NB4 (cell line): ENCODE data around the gene GALNT17.

Experiments used
- POLR2A ChIP-seq: IDR thresholded peaks from 2 replicates; pipeline ENCODE4 v1.6.1; 2011; ENCODE audit warnings: mild to moderate bottlenecking; ENCODE audit not compliant: insufficient read length; ENCODE audit errors: extremely low read depth
- TF ChIP-seq, protein P1 (sequence below): IDR thresholded peaks from one replicate; pipeline ENCODE4 v1.5.1; 2012; ENCODE audit warnings: low read depth, low read length
- TF ChIP-seq, protein P2 (sequence below): IDR thresholded peaks from 2 replicates; pipeline ENCODE4 v1.6.1; 2011; ENCODE audit warnings: low read depth, low read length

DNA sequence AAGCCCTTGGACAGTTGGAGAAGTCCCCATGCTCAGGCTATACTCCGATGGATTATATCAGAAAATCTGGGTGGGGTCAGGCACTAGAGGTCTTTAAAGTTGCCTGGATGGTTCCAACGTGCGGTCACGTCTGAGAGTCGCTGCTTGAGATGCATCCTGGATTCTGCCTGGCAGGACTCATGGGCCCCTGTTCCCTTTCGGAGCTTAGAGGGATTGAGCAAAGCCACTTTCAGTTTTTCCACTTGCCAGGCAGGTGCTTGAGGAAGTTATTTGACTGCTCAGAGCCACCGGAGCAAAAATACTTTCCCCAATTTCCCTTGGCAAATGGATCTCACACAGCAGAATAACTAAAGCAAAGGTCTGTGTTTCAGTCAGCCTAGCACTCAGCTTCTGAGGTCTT lies 129.1 kb downstream of the GALNT17 start:
- TF ChIP-seq, protein P1, sequence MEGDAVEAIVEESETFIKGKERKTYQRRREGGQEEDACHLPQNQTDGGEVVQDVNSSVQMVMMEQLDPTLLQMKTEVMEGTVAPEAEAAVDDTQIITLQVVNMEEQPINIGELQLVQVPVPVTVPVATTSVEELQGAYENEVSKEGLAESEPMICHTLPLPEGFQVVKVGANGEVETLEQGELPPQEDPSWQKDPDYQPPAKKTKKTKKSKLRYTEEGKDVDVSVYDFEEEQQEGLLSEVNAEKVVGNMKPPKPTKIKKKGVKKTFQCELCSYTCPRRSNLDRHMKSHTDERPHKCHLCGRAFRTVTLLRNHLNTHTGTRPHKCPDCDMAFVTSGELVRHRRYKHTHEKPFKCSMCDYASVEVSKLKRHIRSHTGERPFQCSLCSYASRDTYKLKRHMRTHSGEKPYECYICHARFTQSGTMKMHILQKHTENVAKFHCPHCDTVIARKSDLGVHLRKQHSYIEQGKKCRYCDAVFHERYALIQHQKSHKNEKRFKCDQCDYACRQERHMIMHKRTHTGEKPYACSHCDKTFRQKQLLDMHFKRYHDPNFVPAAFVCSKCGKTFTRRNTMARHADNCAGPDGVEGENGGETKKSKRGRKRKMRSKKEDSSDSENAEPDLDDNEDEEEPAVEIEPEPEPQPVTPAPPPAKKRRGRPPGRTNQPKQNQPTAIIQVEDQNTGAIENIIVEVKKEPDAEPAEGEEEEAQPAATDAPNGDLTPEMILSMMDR, result no peak
- TF ChIP-seq POLR2A, result no peak
- TF ChIP-seq, protein P2, sequence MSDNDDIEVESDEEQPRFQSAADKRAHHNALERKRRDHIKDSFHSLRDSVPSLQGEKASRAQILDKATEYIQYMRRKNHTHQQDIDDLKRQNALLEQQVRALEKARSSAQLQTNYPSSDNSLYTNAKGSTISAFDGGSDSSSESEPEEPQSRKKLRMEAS, result no peak
